HG03060 (cell line): ENCODE data around the gene STN1.

Experiments
- ATAC-seq: cut with Tn5 transposase; IDR thresholded peaks from one replicate; pipeline ENCODE4 v1.9.1; 2021; ENCODE audit warnings: low read depth, moderate number of reproducible peaks; ENCODE audit not compliant: unreplicated experiment

Gene STN1

DNA sequence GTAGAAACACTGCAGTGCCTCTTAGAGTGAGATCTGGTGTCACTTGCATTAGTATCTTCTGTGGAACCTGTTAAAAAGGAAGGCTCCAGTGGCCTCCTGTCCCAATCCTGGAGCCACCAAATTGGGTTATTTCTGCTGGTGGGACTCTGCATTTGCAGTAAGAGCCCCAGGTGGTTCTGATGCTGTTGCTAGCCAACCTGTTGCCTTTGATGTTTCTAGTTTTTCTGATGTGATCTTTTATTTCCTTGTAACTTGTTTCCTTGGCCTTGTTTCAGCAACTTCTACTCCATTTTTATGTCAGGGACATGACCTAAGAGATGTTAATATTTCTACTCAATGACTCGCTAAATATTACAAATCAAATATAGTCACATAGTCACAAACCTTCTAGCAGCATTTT lies 12.5 kb upstream of the STN1 start:
- no peak for ATAC-seq

DNA sequence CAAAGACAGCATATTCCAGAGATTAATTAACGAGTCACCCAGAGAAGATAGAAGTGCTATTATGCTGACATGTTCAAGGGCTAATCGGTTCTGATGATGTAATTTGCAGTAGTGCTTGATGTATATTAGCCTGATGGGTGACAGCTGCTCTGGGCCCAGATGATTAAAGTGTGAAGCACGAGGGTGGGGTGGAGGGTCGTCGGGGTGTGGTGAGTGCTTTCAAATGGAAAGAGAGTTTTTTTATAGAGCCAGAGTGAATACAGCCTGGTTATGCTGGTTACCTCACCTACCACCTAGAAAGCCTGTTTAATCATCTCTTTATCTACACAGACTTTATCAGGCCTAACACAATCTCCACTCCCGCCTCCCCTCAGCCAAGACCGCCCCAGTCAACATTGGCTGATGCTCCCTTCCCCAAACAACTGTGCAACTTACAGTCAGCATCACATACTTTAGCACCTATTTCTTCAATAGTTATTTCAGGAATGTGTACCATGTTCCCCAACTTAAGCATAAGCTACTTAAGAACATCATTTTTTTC lies 11.5 kb upstream of the STN1 start:
- no peak for ATAC-seq

- ATAC-seq: no peak
Measured at GRCh38 chr10:103928784-103929183, 10.8 kb upstream of the STN1 start.

- no peak for ATAC-seq
Measured at GRCh38 chr10:103926722-103927319, 8.8 kb upstream of the STN1 start.

GRCh38 chr10:103925591-103925990 lies 7.6 kb upstream of the STN1 start:
- ATAC-seq: no peak

- no peak for ATAC-seq
Measured at GRCh38 chr10:103923502-103923901, 5.5 kb upstream of the STN1 start.

GRCh38 chr10:103922659-103923058 lies 4.7 kb upstream of the STN1 start:
- no peak for ATAC-seq

GRCh38 chr10:103921750-103922195 lies 3.8 kb upstream of the STN1 start:
- no peak for ATAC-seq

DNA sequence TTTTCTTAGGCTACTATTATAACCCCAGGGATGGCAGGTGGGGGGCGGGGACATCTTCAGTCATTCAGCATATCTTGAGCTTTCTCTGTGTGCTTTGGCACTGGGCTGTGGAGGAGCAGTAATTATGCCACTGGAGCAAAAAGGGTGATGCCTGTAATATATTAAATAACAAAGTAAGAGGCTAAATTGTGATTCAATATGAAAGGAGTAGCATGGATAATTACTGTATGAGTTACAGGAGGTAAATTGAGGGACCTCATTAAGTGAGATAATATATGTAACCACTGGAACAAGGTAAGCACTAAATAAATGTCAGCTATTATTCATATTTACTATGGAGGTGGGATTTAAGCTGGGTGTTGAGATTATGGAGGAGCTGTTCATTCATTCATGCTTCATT lies 3.3 kb upstream of the STN1 start:
- no peak for ATAC-seq

- no peak for ATAC-seq
Measured at GRCh38 chr10:103919648-103920025, 1.7 kb upstream of the STN1 start.

DNA sequence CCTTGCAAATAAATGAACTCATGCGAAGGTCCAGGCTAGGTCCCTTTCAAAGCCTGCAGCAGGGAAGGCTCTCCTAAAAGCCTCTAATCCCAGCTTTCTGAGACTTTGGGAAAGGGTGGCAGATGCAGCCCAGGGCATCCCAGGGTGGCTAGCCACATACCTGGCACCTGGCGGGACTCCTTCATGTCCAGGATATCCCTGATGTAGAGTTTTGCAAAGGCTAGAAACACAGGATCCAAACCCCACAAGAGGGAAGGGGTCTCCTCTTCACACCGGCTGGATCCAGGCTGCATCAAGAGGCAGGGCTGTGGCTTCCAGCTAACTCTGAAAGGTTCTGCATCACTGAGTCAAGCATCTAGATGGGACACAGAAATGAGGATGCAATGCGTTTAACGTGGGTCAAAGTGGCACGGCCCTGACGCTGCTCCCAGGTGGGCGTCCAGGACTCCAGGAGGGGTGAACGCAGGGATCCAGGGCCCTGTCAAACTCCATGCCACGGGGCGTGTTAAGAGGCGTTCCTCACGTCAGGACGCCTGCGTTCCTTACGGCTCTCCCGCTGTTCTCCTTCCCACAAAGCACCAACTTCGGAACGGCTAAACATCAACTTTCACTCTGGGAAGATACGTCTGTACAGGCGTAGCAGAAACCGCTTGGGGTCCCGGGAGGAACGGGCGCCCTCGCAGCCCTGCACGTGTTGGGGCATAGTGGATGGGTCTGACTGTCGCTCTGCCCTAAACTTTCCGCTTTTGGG lies 507 bp downstream of the STN1 start:
- peak; percentile 4 for ATAC-seq

DNA sequence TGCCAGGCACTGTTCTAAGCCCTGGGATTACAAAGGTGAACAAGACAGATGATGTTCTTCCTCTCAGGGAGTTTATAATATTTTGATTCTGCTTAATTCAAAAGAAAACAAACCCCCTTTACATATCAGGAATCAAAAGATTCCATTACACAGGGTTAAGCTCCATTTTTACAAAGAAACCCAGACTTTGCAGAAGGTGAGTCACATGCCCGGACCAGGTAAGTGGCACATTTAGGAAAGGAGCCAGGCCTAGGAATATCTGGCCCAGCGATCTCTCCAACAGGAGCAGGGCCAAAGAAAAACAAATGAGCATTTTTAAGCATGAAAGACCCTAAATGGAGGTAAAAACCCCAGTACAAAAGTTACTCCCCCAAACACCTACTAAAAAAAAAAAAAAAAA lies 1.1 kb downstream of the STN1 start:
- ATAC-seq: no peak

DNA sequence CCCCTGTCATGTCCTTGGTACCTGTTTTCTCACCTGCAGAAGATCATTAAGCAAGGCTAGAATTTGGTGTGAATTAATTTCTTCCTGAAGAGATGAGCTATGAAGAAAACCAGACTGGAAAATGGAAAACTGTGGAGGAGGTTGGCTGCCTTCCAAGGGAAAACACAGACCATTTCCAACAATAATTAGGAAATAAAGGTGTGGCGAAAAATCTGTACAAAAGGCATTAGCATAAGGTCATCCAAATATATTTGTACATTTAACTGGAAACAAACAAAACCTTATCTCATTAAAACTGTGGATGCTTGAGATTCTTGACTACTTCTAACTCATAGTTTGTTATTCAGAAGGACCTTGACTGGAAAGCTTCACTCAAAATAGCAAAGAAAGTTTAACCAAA lies 1.7 kb downstream of the STN1 start:
- no peak for ATAC-seq

GRCh38 chr10:103915796-103916195 lies 2.2 kb downstream of the STN1 start:
- no peak for ATAC-seq

DNA sequence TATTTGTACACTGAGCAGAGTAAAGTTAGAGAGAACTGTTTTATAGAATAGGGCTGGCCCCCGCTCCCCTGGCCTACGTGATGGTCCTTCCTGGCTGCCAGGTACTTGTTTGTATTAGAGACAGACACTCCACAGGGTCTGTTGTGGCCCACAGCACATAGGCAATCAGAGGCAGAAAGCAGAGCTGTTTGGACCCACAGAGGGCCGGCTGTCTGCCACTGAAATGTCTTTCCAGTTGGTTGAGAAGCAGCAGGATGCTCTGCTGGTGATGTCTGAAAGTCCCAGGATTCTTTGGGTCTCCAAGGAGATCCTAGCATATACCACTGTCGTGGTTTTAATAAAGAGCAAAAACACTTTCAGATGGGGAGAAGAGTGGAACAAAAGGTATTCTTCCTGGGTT lies 5.2 kb downstream of the STN1 start:
- ATAC-seq: no peak

GRCh38 chr10:103911021-103911459 lies 6.9 kb downstream of the STN1 start:
- no peak for ATAC-seq

DNA sequence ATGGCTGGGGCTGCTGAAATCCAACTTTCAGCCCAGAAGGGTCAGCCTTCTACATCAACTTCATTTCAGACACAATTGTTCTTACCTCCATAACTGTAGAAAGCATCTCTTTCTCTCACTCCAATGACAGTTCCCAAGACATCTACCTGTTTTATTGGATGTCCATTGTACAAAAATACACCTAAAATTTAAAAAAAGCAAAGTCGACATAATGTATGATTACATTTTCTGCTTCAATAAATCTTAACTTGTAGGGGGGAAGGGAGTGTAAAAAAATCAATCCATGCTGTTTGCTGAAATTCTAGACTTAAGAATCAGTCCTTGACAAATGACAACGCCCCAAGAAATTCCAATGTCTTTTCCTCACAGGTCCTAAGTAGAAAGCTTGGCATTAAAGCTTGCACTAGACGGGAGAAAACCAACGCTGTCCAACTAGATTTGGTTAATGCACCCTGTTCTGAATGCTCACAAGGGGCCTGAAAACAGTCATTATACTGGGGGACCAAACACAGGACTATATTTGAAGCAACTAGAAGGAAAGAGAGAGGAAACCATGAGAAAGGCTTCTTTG lies 7.5 kb downstream of the STN1 start:
- ATAC-seq: no peak

DNA sequence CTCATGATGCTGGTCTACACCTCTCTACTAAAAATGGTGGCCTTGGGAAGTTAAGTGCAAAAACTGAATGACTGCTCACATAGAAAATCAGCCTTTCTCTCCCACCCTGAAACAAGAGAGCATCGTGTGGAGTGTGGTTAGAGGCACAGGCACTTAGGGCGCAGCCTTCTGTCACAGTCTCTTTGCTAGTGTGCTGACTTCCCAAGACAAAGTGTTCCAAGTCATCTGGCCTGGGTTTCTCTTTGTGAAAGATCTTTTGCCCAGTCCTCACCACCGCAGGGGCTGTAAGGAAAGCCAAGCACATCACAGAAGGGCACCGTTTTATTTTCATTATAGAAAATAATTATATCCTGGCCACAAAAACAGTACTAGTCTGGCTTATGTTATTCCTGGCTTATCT lies 12.5 kb downstream of the STN1 start:
- no peak for ATAC-seq

DNA sequence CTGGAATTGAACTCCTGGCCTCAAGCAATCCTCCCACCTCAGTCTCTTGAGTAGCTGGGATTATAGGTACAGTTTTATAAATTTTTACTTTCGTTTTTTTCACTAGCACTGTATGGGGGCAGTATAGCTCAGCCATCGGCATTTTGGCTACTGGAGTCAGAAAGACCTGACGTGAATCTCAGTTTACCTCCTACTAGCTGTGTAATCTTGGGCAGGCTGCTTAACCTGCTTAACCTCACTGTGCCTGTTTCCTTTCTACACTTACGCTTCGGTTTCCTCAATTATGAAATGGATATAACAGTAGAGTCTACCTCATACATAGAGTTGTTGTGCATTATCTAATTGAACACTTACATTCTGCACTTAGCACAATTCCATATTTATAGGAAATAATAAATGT lies 16.7 kb downstream of the STN1 start:
- ATAC-seq: no peak

GRCh38 chr10:103899312-103899711 lies 18.7 kb downstream of the STN1 start:
- ATAC-seq: no peak

DNA sequence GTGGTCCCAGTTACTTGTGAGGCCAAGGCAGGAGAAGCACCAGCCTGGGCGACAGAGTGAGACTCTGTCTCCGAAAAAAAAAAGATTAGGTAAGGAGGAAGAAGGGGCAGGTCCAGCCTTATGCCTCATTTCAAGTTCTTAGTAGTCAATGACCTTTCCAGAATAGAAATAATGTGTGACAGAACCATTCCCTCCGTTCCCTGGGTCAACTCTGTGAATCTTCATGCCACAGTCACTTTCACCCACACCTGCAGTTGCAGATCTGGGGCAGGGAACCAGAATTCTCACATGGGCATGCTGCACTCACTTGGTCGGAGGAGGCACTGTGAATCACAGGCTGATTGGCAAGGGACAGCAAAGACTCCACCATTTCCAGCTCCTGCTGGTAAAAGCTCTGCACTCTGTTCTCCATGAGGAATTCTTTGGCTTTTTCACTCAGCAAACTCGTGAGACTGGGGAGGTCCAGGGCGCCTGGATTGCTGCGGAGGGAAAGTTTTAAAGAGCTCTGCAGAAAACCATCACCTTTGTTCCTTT lies 20.7 kb downstream of the STN1 start:
- ATAC-seq: no peak
